HG03060 (cell line): Measurements from ENCODE around the gene TCP11L1.
"Not testable (repeated sequence)": the region's sequence is repeated elsewhere in the genome, so short reads cannot be mapped to it uniquely, and the experiment has no call there.

Source experiments
- ATAC-seq: cut with Tn5 transposase; IDR thresholded peaks from one replicate; pipeline ENCODE4 v1.9.1; 2021; ENCODE audit warnings: low read depth, moderate number of reproducible peaks; ENCODE audit not compliant: unreplicated experiment

TCP11L1 gene

GRCh38 chr11:33064866-33065265, 25.5 kb downstream of the TCP11L1 start:
- no peak for ATAC-seq

GRCh38 chr11:33065445-33066178, 26.2 kb downstream of the TCP11L1 start:
- ATAC-seq: no peak

- ATAC-seq: no peak
Measured at GRCh38 chr11:33067294-33067693, 27.9 kb downstream of the TCP11L1 start.

- no peak for ATAC-seq
Measured at GRCh38 chr11:33068611-33069340, 29.4 kb downstream of the TCP11L1 start.

GRCh38 chr11:33072465-33072864, 33.1 kb downstream of the TCP11L1 start:
- no peak for ATAC-seq

- ATAC-seq: no peak
Measured at GRCh38 chr11:33083918-33084317, 44.5 kb downstream of the TCP11L1 start.

GRCh38 chr11:33086017-33086416, 46.6 kb downstream of the TCP11L1 start:
- no peak for ATAC-seq

- no peak for ATAC-seq
Measured at GRCh38 chr11:33089776-33090175, 50.4 kb downstream of the TCP11L1 start.

GRCh38 chr11:33094157-33094556, 54.8 kb downstream of the TCP11L1 start:
- ATAC-seq: no peak

- ATAC-seq: no peak
Measured at GRCh38 chr11:33103836-33104235, 64.5 kb downstream of the TCP11L1 start.

- no peak for ATAC-seq
Measured at GRCh38 chr11:33109294-33109895, 70.0 kb downstream of the TCP11L1 start.

- no peak for ATAC-seq
Measured at GRCh38 chr11:33110083-33110482, 70.7 kb downstream of the TCP11L1 start.

GRCh38 chr11:33116535-33116934, 77.2 kb downstream of the TCP11L1 start:
- ATAC-seq: no peak

- ATAC-seq: not testable (repeated sequence)
Measured at GRCh38 chr11:33122696-33123095, 83.3 kb downstream of the TCP11L1 start.
